CD4-positive, CD25-positive, alpha-beta regulatory T cell (primary cell): Measurements from ENCODE around the gene PET100. TPM values are rescaled to one million over a fixed set of nuclear protein-coding genes. Genes with fewer than 3 reads are reported as not detected.

Experiments
- ATAC-seq, 2 donors: fragments of 150-1000 bp; cut with Tn5 transposase; one replicate each; pipeline ENCODE4 v1.10.0; 2021; ENCODE audit warnings: low read depth in 2 of 2, moderate number of reproducible peaks in 2 of 2, moderate library complexity in 1 of 2
- DNase-seq, 3 donors: peaks; one replicate each; pipeline versions ENCODE4 v3.0.0 to v3.0.0-alpha.2; 2012 to 2022; ENCODE audit warnings: mixed read lengths in 1 of 3
- H3K27ac ChIP-seq: one replicate; pipeline ENCODE4 v1.7.0; 2013; ENCODE audit warnings: mild to moderate bottlenecking, low read length; ENCODE audit not compliant: insufficient read depth, poor library complexity, severe bottlenecking
- H3K27me3 ChIP-seq: one replicate; pipeline ENCODE4 v1.7.0; 2013; ENCODE audit warnings: low read length; ENCODE audit not compliant: control insufficient read depth, insufficient read depth
- H3K36me3 ChIP-seq: one replicate; pipeline ENCODE4 v1.7.0; 2013; ENCODE audit warnings: mild to moderate bottlenecking, low read length, moderate library complexity; ENCODE audit not compliant: control insufficient read depth, insufficient read depth
- H3K4me1 ChIP-seq: 2 replicates; pipeline ENCODE4 v1.7.0; 2013; ENCODE audit warnings: mild to moderate bottlenecking, low read length; ENCODE audit not compliant: insufficient read depth, control insufficient read depth, poor library complexity, severe bottlenecking
- H3K4me3 ChIP-seq: one replicate; pipeline ENCODE4 v1.7.0; 2013; ENCODE audit warnings: low read depth, mild to moderate bottlenecking, low read length, moderate library complexity
- H3K9me3 ChIP-seq, 2 experiments: 1 replicate in 1 of 2; 2 replicates in 1 of 2; pipeline ENCODE4 v1.7.0; 2013; ENCODE audit warnings: low read length in 2 of 2, mild to moderate bottlenecking in 1 of 2, moderate library complexity in 1 of 2; ENCODE audit not compliant: control insufficient read depth in 2 of 2
- H3K27ac Mint-ChIP-seq, 3 donors: one replicate each; pipeline ENCODE4 v1.8.0; 2020 to 2022; ENCODE audit warnings: mild to moderate bottlenecking in 3 of 3, mixed read lengths in 3 of 3, moderate library complexity in 2 of 3
- H3K27me3 Mint-ChIP-seq: one replicate; pipeline ENCODE4 v1.8.0; 2022; ENCODE audit warnings: mild to moderate bottlenecking, mixed read lengths
- H3K36me3 Mint-ChIP-seq: one replicate; pipeline ENCODE4 v1.8.0; 2020; ENCODE audit warnings: mixed read lengths
- H3K4me1 Mint-ChIP-seq, 4 donors: one replicate each; pipeline ENCODE4 v1.8.0; 2020 to 2022; ENCODE audit warnings: mixed read lengths in 4 of 4, mild to moderate bottlenecking in 1 of 4
- H3K4me3 Mint-ChIP-seq, 4 donors: one replicate each; pipeline ENCODE4 v1.8.0; 2020 to 2022; ENCODE audit warnings: mild to moderate bottlenecking in 4 of 4, mixed read lengths in 4 of 4, moderate library complexity in 3 of 4
- H3K9me3 Mint-ChIP-seq, 7 donors: one replicate each; pipeline ENCODE4 v1.8.0; 2020 to 2022; ENCODE audit warnings: mixed read lengths in 7 of 7, mild to moderate bottlenecking in 3 of 7, moderate library complexity in 2 of 7
- polyA plus RNA-seq, 4 donors: library from polyadenylated mRNA; unstranded; fragments of 300-500 nt; fragmentation: Illumina TruSeq; gene quantifications; one replicate each; pipeline ENCODE4 v1.2.3, GENCODE V29; 2021
- total RNA-seq: library from RNA; stranded (reverse); gene quantifications from one replicate; pipeline ENCODE4 v1.2.3, GENCODE V29; 2022

The PET100 gene
- total and polyA plus RNA-seq, 5 donors from 2014 or later = 116 to 500 (median 298) TPM

DNA sequence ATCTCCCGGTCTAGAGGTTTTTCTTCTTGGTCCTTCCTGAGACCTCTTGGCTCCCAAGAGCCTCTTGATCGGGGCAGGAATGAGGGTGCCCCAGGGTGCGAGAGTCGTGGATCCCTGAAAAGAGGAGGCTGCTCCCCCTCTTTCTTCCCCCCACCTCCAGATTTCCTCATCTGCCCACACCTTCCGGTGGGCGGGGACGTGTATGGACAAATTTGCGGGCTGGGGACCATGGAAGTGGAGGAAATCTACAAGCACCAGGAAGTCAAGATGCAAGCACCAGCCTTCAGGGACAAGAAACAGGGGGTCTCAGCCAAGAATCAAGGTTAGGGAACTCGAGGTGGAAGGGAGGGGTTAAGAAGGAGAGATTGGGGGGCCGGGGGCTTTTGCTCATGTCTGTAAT is 47.3 kb downstream of the PET100 start, which contains the start of gene MCEMP1:
Gene MCEMP1 (plus strand): TSS at position 237 of the 400 bp plus-strand sequence. CDS start 31 bp downstream, at position 268.
- Histone ChIP-seq H3K4me1 (peaks cover 35% of the 10 kb centered on the region), H3K4me3 (no peak within 1 kb of the TSS), H3K36me3 (no peaks in the 10 kb centered on the region), H3K9me3 (no peaks in the 10 kb centered on the region), H3K27me3 (peaks cover 2% of the 10 kb centered on the region), H3K27ac (no peak within 1 kb of the TSS)
- H3K36me3 Mint-ChIP-seq = no peaks in the 10 kb centered on the region
- H3K27ac Mint-ChIP-seq = peak within 1 kb of the TSS in 1 of 3 donors; percentile 87
- H3K4me3 Mint-ChIP-seq = peak within 1 kb of the TSS in 3 of 4 donors; percentile 43 to 52 (median 46)
- DNase-seq (no peak), ATAC-seq (no peak)
- peaks cover 0 to 1% (median 0%) of the 10 kb centered on the region in 7 donors for H3K9me3 Mint-ChIP-seq
- H3K4me1 Mint-ChIP-seq = peaks cover 11 to 43% (median 19%) of the 10 kb centered on the region in 4 donors
- H3K27me3 Mint-ChIP-seq = peaks cover 45% of the 10 kb centered on the region

GRCh38 chr19:7677669-7678311 is 48.2 kb downstream of the PET100 start:
- Mint-ChIP-seq H3K9me3 (peaks cover 0 to 1% (median 0%) of the 10 kb centered on the region in 7 donors), H3K36me3 (peaks cover 4% of the 10 kb centered on the region), H3K27ac (peak overlapping the region in 1 of 3 donors; percentile 69), H3K4me1 (peaks cover 11 to 46% (median 20%) of the 10 kb centered on the region in 4 donors), H3K27me3 (peaks cover 45% of the 10 kb centered on the region), H3K4me3 (peak overlapping the region in 2 of 4 donors; percentile 43 to 52)
- Histone ChIP-seq H3K4me3 (no peak overlapping the region), H3K36me3 (peaks cover 4% of the 10 kb centered on the region), H3K27ac (no peak overlapping the region), H3K9me3 (no peaks in the 10 kb centered on the region), H3K27me3 (peaks cover 2% of the 10 kb centered on the region), H3K4me1 (peaks cover 40% of the 10 kb centered on the region)
- ATAC-seq (no peak), DNase-seq (no peak)

DNA sequence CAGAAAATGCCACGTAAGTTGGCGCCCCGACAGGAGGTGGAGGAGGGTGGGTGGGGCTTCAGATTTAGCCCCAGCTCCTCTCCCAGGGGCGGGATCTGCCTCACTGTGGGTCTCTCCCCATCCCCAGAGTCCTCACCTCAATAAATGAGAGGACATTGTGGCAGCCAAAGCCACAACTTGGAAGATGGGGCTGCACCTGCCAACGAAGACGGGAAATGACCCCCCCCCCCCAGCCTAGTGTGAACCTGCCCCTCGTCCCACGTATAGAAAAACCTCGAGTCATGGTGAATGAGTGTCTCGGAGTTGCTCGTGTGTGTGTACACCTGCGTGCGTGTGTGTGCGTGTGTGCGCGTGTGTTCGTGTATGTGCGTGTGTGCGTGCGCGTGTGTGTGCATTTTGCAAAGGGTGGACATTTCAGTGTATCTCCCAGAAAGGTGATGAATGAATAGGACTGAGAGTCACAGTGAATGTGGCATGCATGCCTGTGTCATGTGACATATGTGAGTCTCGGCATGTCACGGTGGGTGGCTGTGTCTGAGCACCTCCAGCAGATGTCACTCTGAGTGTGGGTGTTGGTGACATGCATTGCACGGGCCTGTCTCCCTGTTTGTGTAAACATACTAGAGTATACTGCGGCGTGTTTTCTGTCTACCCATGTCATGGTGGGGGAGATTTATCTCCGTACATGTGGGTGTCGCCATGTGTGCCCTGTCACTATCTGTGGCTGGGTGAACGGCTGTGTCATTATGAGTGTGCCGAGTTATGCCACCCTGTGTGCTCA is 49.6 kb downstream of the PET100 start:
- Histone ChIP-seq H3K27me3 (peaks cover 2% of the 10 kb centered on the region), H3K9me3 (no peaks in the 10 kb centered on the region), H3K36me3 (peaks cover 6% of the 10 kb centered on the region), H3K4me1 (peaks cover 40% of the 10 kb centered on the region), H3K27ac (no peak overlapping the region), H3K4me3 (no peak overlapping the region)
- peaks cover 31% of the 10 kb centered on the region for H3K27me3 Mint-ChIP-seq
- peak; percentile 76 to 79 for ATAC-seq
- peak overlapping the region; percentile 4 to 60 (median 20) for H3K27ac Mint-ChIP-seq
- DNase-seq = peak; percentile 60 to 82 (median 81)
- peaks cover 5% of the 10 kb centered on the region for H3K36me3 Mint-ChIP-seq
- peak overlapping the region; percentile 38 to 88 (median 74) for H3K4me3 Mint-ChIP-seq
- peaks cover 0 to 1% (median 0%) of the 10 kb centered on the region in 7 donors for H3K9me3 Mint-ChIP-seq
- peaks cover 11 to 49% (median 20%) of the 10 kb centered on the region in 4 donors for H3K4me1 Mint-ChIP-seq

DNA sequence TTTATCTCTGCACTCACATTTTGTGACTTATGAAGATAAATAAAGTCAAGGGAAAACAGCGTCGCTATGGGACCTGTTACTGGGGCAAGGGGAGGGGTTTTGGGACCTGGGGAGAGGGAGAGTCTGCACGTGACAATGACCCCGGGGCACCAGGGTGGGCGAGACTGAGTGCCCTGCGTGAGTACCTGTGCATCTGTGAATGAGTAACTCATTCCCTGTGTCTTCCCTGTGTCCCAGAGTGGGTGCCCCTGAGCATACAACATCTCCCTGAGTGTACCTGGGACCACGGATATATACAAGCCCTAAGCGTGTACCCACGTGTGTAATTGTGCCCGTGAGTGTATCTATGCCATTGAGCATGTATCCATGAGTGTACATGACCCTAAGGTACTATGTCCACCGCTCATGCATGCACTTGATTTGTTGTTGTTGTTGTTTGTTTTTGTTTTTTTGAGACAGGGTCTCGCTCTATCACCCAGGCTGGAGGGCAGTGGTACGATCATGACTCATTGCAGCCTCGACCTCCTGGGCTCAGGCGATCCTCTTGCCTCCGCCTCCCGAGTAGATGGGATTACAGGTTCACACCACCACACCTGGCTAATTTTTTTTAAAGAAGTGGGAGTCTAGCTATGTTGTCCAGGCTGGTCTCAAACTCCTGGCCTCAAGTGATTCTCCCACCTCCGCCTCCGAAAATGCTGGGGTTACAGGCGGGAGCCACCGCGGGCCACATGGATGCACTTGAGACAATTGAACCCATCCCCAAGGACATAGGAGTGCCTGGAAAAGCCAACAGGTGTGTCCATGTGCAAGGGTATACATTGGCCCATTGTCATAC is 50.4 kb downstream of the PET100 start:
- Histone ChIP-seq H3K36me3 (peaks cover 6% of the 10 kb centered on the region), H3K27ac (no peak overlapping the region), H3K4me3 (peak overlapping the region; percentile 62), H3K4me1 (peaks cover 40% of the 10 kb centered on the region), H3K27me3 (peaks cover 2% of the 10 kb centered on the region), H3K9me3 (no peaks in the 10 kb centered on the region)
- ATAC-seq (no peak), DNase-seq (no peak)
- H3K27me3 Mint-ChIP-seq = peaks cover 29% of the 10 kb centered on the region
- H3K36me3 Mint-ChIP-seq = peaks cover 5% of the 10 kb centered on the region
- peaks cover 5 to 46% (median 20%) of the 10 kb centered on the region in 4 donors for H3K4me1 Mint-ChIP-seq
- H3K9me3 Mint-ChIP-seq = peaks cover 0 to 1% (median 0%) of the 10 kb centered on the region in 7 donors
- H3K27ac Mint-ChIP-seq = peak overlapping the region; percentile 4 to 60 (median 36)
- H3K4me3 Mint-ChIP-seq = peak overlapping the region; percentile 71 to 95 (median 86)

DNA sequence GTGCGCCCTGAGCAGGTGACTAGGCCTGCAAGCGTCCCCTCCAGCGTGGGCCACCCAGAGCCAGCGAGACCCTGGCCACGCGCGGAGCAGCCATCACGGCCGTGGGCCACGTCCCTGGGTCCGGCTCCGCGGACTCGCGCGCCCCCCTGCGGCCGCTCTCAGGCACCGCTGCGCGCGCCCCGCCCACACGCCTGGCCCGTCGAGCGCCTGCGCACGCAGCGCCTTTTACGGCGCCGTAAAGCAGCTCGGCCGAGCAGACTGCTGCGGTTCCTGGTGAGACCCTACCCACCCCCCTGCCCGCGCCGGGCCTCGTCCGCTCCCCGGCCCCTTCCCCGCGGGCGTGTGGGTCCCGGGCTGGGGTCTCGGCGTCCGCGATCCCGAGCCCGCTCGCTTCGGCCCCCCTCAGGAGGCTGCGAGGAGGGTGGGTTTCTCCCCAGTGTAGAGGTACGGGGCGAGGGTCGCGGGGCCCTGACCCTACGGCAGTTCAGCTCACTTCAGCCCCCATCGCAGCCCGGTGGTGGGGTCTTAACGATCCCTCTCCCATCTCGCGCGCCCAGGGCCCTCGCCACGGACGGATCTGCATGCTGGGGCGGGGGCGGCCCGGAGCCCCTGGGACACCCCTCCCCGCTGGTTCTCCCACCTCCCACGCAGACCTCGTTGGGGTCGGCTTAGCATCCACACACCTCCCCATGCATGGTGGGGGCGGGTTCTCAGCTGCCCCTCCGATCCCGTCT is 51.2 kb downstream of the PET100 start, which contains the start of gene TRAPPC5:
Gene TRAPPC5 (plus strand): TSS at position 228 of the 734 bp plus-strand sequence. CDS start 1,421 bp downstream, outside the sequence.
- Mint-ChIP-seq H3K36me3 (peaks cover 5% of the 10 kb centered on the region), H3K4me3 (peak within 1 kb of the TSS; percentile 88 to 95 (median 93)), H3K27ac (peak within 1 kb of the TSS; percentile 87 to 93 (median 92)), H3K27me3 (peaks cover 28% of the 10 kb centered on the region), H3K9me3 (peaks cover 0 to 1% (median 0%) of the 10 kb centered on the region in 7 donors), H3K4me1 (peaks cover 5 to 49% (median 25%) of the 10 kb centered on the region in 4 donors)
- Histone ChIP-seq H3K27ac (peak within 1 kb of the TSS; percentile 71), H3K9me3 (no peaks in the 10 kb centered on the region), H3K4me3 (peak within 1 kb of the TSS; percentile 62), H3K36me3 (peaks cover 8% of the 10 kb centered on the region), H3K4me1 (peaks cover 40% of the 10 kb centered on the region), H3K27me3 (peaks cover 2% of the 10 kb centered on the region)
- DNase-seq (peak; percentile 79 to 88 (median 87)), ATAC-seq (peak; percentile 68 to 75)
